ENCODE measurements around the gene MERTK.

DNA sequence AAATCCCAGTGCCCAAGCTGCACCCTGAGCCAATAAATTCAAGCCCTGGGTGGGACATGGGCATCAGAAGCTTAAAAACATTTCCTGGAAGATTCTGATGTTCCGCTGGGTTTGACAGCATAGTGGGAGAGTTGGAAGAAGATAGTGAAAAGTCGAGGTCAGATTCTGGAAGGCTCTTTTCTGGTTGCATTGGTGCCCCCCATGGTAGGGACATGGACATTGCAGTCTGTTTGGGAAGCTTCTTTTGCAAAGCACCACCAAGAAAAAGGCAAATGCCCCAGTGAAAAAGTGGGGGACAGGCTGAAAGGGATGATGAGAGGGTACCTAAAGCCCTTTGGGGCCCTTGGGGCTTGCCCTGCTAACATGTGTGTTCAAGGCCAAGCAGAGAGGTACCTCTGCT is 21.0 kb downstream of the MERTK start:
- TF ChIP-seq, protein P1, sequence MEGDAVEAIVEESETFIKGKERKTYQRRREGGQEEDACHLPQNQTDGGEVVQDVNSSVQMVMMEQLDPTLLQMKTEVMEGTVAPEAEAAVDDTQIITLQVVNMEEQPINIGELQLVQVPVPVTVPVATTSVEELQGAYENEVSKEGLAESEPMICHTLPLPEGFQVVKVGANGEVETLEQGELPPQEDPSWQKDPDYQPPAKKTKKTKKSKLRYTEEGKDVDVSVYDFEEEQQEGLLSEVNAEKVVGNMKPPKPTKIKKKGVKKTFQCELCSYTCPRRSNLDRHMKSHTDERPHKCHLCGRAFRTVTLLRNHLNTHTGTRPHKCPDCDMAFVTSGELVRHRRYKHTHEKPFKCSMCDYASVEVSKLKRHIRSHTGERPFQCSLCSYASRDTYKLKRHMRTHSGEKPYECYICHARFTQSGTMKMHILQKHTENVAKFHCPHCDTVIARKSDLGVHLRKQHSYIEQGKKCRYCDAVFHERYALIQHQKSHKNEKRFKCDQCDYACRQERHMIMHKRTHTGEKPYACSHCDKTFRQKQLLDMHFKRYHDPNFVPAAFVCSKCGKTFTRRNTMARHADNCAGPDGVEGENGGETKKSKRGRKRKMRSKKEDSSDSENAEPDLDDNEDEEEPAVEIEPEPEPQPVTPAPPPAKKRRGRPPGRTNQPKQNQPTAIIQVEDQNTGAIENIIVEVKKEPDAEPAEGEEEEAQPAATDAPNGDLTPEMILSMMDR (conservative IDR thresholded peaks at IDR 0.05; ENCODE audit: low read length) = peak; percentile 60
- no peak for TF ChIP-seq EZH2phosphoT487 (IDR thresholded peaks at IDR 0.05; ENCODE audit: borderline replicate concordance)

Data from Loucy (cell line).